ENCODE measurements around the gene GPT2. TPM values are rescaled to one million over a fixed set of nuclear protein-coding genes. Genes with fewer than 3 reads are reported as not detected.
"Not testable (repeated sequence)": the region's sequence is repeated elsewhere in the genome, so short reads cannot be mapped to it uniquely, and the experiment has no call there.

GPT2 gene
- polyA plus RNA-seq, 5 donors = 32.1 to 48.6 (median 35.7) TPM

DNA sequence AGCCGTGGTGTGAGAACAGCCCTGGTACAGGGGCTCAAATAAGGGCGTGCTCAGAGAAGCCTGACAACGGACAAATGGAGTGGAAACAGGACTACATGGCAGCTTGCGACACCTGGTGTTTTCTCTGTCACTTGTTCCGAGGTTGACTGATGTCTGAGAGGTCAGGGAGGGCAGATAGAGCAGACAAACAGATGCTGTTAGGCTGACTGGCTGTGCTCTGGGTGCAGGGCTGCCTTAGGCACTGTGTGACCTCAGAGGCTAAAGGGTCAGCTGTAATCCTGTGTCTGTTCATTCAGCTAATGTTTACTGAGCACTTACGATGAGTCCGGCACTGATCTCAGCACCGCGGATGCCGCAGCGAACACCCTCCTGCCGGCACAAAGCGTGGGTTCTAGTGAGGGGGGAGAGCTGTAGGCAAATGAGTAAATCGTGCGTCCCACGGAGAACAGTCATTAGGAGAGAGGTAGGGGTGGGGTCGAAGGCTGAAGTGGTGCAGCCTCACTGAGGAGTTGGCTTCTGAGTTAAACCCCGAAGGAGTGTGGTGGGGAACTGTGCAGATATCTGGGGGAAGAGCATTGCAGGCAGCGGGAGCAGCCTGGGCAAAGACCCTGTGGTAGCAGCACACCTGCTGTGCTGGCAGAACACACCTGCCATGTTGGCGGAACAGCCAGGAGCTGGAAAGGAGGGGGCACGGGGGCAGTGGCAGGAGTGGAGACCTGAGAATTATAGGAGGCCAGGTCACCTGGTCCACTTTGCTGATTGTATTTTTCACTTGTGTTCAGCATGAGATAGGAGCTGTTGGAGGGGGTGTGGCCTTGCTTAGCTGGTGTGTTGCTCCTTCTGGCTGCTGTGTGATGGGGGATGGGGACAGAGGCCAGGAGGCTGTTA is 35.0 kb downstream of the GPT2 start:
- no peak for DNase-seq

DNA sequence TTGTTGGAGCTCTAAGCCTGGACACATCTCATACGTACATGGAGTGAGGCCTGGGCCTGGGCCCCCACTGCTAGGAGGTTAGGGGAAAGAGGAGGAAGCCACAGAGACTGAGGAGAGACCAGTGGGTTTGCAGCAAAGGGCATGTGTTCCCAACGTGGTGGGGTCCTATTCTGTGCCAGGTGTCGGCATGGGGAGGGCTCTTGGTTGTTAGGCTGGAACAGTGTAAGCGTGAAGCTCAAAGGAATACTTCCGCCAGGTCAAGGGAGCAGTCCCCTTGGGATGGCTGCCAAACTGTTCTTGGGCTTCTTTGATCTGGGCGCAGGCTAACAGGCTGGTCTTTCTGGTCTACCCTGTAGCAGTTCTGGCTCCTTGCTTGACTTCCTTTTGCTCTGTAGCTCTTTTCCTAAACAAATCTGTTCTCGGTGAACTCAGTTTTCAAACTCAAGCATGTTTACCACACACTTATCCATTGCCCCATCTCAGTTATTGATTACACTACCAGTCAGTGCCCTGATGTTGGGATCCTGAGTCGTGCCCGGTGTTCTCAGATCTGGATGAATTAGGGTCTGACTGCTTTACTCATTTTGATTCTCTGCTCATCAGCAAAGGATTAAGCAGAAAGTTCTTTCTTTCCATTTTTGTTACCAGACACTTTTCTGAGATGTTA is 36.4 kb downstream of the GPT2 start:
- DNase-seq = peak; percentile 62 to 69

DNA sequence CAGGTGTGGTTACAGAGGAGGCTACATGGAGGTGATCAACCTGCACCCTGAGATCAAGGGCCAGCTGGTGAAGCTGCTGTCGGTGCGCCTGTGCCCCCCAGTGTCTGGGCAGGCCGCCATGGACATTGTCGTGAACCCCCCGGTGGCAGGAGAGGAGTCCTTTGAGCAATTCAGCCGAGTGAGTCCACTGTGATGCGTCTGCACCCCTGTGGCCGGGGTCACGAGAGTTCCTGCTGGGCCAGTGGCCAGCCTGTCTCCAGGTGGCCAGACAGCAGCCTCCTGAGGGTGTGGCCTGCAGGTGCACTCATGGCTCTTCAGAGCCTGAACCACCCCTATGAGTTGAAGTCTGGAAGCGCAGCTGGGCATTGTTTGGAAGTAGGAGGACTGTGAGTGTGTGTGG is 38.1 kb downstream of the GPT2 start:
- DNase-seq = no peak

DNA sequence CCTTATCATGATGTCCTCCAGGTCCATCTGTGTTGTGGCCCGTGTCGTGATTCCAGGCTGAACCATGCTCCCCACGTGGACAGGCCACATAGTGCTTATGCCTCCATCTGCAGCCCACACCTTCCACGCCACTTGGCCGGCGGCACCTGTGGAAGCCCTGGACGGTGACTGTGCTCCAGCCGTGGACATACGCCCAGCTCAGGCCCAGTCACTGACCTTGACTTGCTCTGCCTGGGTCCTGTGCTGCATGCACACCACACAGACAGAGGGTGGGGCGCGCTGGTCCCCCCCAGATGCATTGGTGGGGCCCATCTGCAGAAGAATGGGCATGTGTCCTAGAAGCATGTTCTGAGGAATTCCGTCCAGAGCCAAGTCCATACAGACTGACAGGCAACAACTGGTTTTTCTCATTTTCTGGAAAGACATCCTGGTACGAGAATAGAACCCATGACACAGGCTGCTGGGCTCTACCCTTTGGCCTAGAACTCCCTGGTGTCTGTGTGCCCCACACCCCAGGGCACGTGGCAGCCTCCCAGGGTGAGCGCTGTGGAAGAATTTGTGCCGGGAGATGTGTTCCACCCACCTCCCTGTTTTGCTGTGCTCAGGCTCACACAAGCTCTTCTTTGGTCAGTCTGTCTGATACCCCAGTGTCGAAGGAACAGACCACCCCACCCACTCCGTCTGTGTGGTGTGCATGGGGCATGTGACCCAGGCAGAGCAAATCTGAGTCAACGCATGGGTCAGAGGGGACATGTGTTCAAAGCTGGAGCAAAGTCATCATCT is 39.5 kb downstream of the GPT2 start:
- DNase-seq = no peak

DNA sequence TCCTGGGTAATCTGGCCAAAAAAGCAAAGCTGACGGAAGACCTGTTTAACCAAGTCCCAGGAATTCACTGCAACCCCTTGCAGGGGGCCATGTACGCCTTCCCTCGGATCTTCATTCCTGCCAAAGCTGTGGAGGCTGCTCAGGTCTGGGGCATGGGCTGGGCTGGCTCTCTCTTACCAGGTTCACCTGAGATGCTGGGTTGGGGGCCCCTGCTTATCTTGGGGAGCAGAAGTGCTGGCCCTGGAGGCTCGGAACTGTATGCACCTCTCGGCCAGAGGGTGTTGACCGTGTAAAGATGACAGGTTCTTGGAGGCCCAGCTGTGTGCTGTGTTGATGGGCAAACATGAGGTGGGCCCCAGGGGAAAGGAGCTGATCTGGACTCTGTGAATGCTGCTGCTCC is 40.2 kb downstream of the GPT2 start:
- no peak for DNase-seq

DNA sequence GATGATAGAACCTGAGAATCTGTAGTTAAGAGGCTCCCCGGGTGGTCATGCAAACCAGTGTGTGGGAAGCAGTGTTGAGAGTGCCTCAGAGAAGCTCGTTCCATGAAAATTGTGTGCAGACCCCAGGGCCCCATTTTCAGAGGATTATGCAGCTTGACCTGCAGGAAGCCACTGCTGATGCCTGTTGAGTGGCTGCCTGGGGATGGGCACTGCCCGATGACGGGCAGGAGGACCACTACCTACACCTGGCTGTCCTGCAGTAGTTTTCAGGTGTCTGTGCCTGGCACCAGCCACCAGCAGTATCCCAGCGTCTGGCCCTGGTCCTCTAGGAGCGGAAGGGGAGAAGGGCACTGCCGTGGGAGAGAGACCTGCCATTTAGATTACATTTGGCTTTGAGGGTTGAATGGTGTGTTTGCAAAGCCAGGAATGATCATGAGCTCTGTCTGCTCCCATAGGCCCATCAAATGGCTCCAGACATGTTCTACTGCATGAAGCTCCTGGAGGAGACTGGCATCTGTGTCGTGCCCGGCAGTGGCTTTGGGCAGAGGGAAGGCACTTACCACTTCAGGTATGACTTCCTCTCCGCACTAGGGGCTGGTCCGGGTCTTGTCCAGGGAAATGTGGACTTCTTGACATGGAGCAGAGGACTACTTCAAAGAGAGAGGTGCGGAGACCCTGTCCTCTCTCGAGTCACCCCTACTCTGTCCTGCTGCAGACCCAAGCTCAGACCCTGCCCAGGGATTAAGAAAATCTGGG is 42.5 kb downstream of the GPT2 start:
- no peak for DNase-seq

DNA sequence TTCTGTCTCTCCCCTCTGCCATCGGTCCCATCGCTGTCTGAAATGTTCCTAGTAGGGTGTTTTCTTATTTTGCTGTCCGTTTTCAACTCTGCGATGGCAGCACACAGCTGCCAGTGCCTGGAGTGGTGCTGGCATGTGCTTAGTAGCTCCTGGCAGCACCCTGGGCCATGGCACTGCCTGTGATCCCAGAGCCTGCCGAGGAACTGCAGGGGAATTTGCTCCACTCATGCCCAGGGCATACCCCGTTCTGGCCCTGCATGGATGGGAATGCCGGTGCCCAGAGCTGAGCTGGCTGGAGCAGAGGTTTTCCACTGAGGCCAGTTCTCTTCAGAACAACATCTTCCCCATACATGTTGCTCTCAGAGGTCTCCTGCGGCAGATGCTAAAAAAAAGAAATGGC is 43.1 kb downstream of the GPT2 start:
- no peak for DNase-seq

DNA sequence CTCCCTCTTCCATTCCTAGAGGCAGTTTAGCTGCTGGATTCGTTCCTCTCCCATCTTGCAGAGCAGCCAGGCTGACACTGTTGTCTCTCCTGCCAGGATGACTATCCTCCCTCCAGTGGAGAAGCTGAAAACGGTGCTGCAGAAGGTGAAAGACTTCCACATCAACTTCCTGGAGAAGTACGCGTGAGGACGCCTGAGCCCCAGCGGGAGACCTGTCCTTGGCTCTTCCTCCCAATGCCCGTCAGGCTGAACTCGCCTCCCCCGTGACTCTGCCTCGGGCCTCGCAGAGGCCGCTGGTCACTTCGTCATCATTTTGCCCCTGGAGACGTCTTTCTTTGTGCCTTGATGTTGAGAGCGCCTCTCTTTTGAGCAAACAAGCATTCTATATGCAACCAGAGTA is 44.6 kb downstream of the GPT2 start:
- no peak for DNase-seq

DNA sequence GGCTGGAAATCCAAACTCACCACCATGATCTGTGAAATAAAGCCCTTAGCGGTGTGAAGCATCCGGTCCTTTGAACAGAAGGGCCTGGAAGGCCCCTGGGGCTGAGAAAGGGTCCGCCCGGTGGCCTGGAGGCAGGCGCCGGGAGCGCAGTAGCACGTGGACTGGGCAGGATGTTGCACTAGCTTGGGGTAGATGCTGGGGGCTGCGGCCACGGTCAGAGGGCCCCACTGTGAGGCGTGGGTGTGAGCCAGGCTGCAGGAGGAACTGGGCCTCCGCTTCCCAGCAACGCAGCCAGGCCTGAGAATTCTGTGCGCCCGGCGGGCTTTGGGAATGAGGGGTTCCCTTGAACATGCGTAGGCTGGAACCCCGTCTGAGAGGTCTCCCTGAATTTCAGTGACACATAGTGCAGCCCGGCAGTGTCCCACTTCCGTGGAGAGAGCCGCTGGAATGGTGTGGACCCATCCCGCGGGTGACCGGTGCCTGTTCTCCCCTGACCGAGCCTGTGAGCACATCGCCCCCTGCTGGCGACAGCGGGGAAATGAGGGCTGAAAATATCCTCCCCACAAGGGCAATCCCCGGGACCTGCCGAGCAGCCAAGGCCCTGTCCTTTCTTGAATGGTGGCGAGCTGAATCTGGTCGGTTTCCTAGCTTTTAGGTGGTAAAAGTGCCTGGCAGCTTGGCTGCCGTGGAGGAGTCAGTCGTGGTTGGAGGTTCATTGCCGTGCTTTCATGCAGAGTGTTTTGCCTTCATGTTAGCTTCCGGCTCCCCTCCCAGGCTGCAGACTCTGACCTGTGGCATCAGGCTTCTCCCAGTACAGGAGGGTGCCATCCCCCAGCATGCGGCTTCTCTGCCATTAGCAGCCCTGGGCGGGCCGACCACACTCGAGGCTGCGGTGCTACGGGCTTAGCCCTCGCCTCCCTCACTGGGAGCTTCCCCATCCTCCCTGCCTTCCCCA is 45.5 kb downstream of the GPT2 start:
- peak in 1 of 2 donors; percentile 26 for DNase-seq

DNA sequence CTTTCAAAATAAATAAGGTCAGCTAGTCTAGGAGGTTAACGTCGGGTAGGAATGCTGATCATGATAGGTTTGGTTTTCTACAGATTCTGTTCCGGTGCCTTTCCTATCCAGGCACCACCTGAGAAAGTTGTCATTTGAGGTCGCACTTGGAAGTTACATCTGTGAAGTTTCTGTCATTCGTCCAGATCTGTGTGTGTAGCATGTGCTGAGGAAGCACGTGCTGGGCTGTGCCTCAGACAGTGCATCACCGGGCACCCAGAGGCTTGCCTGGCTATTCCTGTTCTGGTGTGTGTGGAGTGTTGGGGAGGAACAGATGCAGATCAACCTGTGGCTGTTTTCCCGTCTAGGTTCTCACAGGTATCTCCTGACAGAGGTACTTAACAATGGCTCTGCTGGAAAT is 46.7 kb downstream of the GPT2 start:
- no peak for DNase-seq

DNA sequence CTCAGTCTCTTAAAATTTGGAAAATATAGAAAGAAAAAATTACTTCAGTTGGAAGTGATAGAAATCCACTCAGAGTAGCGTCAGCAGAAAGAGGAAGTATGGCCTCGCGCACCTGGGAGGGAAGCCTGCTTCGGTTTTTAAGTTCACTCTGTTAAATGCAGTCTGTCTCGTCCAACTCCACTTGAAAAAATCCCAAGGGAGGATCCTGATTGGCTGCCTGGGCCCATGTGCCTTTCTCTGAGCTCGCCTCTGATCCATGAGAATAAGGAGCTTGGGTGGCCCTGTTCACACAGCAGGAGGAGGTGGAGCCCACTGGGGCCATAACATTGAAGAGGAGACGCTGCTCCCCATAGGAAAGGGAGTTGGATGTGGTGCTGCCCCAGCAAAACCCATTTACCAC is 48.6 kb downstream of the GPT2 start:
- DNase-seq = no peak

DNA sequence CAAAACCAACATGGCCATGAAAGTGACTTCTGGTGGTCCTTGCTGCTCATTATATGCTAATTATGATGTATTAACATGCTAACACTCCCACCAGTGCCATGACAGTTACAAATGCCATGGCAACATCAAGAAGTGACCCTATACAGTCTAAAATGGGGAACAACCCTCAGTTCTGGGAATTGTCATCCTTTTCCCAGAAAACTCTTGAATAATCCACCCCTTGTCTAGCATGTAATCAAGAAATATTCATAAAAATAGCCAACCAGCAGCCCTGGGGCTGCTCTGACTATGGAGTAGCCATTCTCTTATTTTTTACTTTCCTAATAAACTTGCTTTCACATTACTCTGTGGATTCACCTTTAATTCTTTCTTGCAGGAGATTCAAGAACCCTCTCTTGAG is 53.4 kb downstream of the GPT2 start:
- no peak for DNase-seq

DNA sequence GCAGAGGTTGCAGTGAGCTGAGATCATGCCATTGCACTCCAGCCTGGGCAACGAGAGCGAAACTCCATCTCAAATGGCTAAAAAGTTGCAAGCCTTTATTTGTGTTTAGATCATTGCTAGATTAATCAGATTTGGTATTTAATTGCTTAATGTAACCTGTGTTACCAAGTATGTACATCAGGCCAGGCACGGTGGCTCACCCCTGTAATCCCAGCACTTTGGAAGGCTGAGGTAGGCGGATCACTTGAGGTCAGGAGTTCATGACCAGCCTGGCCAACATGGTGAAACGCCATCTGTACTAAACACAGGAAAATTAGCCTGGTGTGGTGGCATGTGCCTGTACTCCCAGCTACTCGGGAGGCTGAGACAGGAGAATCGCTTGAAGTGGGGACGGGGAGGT is 60.6 kb downstream of the GPT2 start:
- not testable (repeated sequence) for DNase-seq

DNA sequence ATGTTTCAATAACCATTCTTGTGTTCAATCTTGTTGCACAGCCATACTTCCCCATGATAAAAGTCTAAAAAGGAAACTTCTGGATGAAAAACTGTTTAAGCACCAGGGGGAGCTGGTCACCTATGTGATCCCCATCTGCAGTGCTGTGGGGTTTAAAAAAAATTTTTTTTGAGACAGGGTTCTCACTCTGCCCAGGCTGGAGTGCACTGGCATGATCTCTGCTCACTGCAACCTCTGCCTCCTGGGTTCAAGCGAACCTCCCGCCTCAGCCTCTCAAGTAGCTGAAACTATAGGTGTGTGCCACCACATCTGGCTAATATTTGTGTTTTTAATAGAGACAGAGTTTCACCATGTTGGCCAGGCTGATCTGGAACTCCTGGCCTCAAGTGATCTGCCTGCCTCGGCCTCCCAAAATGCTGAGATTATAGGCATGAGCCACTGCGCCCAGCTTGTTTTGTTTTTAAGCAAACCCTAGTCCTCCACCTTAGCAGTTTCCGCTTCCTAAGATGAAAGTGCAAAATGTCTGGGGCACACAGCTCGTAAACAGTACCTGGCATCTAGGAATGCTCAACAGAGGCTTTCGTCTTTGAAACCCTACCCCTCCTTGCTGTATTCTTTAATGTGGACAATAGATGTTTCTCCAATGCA is 63.9 kb downstream of the GPT2 start:
- no peak for DNase-seq

DNA sequence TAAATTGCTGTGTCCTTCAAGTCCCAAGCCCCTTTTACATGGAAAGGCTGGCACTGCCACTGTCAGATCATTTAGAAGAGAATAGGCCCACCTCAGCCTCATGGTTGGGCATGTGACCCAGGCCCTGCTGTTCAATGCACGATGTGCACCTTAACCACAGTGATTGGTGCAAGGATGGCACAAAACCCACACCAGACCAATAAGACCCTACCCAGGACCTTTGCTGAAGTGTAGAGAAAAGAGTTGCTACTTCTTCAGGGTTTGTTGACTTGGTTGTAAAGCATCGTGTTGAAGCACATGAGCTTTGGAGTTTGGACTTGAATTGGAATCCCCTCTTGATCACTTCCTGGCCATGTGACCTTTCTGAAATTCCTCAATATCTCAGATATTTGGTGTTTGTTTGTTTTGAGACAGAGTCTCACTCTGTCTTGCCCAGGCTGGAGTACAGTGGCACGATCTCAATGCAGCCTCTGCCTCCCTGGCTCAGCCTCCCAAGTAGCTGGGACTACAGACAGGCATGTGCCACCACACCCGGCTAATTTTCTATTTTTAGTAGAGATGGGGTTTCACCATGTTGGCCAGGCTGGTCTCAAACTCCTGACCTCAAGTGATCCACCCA is 64.5 kb downstream of the GPT2 start:
- DNase-seq = no peak

DNA sequence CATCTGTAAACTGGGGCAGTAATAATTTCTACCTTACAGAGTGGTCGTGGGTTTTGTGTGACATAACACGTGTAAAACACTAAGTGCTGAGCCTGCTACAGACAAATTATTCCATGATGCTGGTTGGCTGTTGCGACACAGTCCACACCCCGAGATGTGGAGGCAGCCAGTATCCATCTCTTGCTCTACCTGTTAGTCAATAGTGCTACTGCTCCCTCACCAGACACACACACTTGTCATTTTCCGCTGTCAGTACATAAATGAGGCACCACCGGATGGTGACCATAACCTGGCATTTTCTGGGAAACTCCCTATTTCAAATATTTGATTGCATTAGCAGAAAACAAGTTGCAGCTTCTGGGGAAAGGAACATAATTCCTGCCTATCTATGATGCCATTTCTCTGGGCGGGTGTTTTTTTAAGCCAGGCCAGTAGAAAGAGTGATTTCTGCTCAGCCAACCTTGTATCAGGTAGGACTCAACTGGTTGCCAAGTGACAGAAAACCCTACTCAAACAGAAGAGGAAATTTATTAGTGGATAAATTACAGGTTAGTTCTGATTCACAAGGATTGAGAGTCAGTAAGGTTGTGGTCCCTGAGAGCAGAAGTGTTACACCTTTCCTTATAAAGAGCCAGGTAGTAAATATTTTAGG is 65.2 kb downstream of the GPT2 start:
- no peak for DNase-seq

DNA sequence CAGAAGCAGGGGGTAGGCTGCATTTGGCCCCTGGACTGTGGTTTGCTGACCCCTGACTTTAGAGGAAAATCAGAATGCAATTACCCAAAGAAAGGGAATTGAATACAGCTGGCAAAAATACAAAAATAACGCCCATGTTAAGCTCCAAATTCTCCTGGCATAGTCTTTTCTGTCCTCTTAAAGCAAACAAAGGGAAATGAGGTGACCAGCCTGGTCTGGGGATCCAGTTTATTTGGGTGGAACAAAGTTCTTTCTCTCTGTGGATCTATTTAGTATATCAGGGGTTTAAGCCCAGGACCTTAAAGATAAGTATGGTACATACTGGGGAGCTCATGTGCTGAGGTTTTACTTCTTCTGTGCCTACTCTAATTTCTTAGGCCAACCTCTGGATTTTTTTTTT is 65.8 kb downstream of the GPT2 start:
- DNase-seq = no peak

DNA sequence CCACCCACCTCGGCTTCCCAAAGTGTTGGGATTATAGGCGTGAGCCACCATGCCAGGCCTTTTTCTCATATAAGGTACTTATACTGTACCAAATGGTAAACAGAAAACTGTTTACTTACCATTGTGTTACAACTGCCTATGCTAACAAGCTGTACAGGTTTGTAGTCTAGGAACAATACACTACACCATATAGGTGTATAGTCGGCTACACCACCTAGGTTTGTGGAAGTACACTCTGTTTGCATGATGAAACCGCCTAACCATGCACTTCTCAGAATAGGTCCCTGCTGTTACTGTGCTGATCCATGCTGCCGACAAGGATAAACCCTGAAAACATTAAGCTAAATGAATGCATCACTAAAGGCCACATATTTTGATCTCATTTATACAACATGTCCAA is 70.4 kb downstream of the GPT2 start:
- no peak for DNase-seq

Data from right lung (tissue), 5 donors.